ENCODE results near the gene GPC3.

GRCh38 chrX:133576876-133577275 is 408.5 kb downstream of the GPC3 start:
- TF ChIP-seq CTCF (conservative IDR thresholded peaks at IDR 0.05 in 1 of 2, IDR thresholded peaks at IDR 0.05 in 1 of 2; ENCODE audit: extremely low read depth in 1 of 2, insufficient read depth in 1 of 2, low read depth in 1 of 2, low read length in 2 of 2) (no peak), EZH2 (IDR thresholded peaks at IDR 0.05; ENCODE audit: borderline replicate concordance, low read length) (no peak)
